HCT116 (cell line): ENCODE results near the gene CENPM. TPM values are rescaled to one million over a fixed set of nuclear protein-coding genes. Genes with fewer than 3 reads are reported as not detected.

Experiments used
- ATAC-seq: fragments of 200-7000 bp; cut with Tn5 transposase; 2 replicates; pipeline ENCODE4 v1.9.1; 2020; ENCODE audit warnings: mild to moderate bottlenecking, moderate library complexity
- Bru-seq: library from RNA; stranded (reverse); fragments of 400-500 nt; gene quantifications from one replicate; lab custom pipeline; 2021; lab: Mats Ljungman, UMichigan
- BruChase-seq, 2 experiments: library from RNA; stranded (reverse); fragments of 400-500 nt; gene quantifications; one replicate each; lab custom pipeline; 2021; lab: Mats Ljungman, UMichigan
- BruUV-seq: library from RNA; stranded (reverse); fragments of 400-500 nt; replicated peaks from 2 replicates; lab custom pipeline; 2021; lab: Mats Ljungman, UMichigan
- CTCF ChIA-PET: fragments of 300-600 bp; sonication (Branson Sonifier 250); formaldehyde crosslinking; loops from one replicate; lab custom pipeline; 2021; ENCODE audit warnings: antibody characterized with exemption; lab: Charles Lee
- POLR2A ChIA-PET: fragments of 300-600, 350-600 bp; sonication (Branson Sonifier 250); formaldehyde crosslinking; loops from one replicate; lab custom pipeline; 2021; ENCODE audit warnings: antibody characterized with exemption; lab: Charles Lee
- RAD21 ChIA-PET, 2 experiments: fragments of 300-600 bp; sonication (Branson Sonifier 250); formaldehyde crosslinking; loops; one replicate each; lab custom pipeline; 2023; ENCODE audit warnings: low total read pairs in 2 of 2; ENCODE audit not compliant: uncharacterized antibody in 2 of 2, unreplicated experiment in 2 of 2, low non-redundant PET in 1 of 2; lab: Charles Lee
- DNase-seq: peaks from one replicate; pipeline ENCODE4 v3.0.0-alpha.2; 2010; ENCODE audit warnings: low read depth, low spot score
- H2AFZ ChIP-seq: fragments of 200-600 bp; shearing (Covaris generic), sonication (generic); 2 replicates; pipeline ENCODE4 v1.6.1; 2017; ENCODE audit warnings: low read depth, mixed run types, mixed read lengths, antibody characterized with exemption, low read length; ENCODE audit not compliant: poor library complexity, severe bottlenecking
- H3K27ac ChIP-seq: 2 replicates; pipeline ENCODE4 v1.5.1; 2012; ENCODE audit warnings: low read depth, low read length
- H3K27me3 ChIP-seq: fragments of 200-600 bp; sonication (generic); 2 replicates; pipeline ENCODE4 v1.6.1; 2016; ENCODE audit warnings: mixed run types, low read length, mixed read lengths; ENCODE audit not compliant: insufficient read depth
- H3K36me3 ChIP-seq, 2 experiments: fragments of 200-500 bp in 1 of 2; fragments of 200-600 bp in 1 of 2; sonication (Bioruptor generic) in 1 of 2; sonication (generic) in 1 of 2; 2 replicates each; pipeline versions ENCODE4 v1.5.1 to v1.6.1; 2014 to 2016; ENCODE audit warnings: low read length in 2 of 2, inconsistent platforms in 1 of 2, mixed read lengths in 1 of 2, mixed run types in 1 of 2; ENCODE audit not compliant: insufficient read depth in 2 of 2, control insufficient read depth in 1 of 2
- H3K4me1 ChIP-seq, 2 experiments: fragments of 200-600 bp in 1 of 2; sonication (generic) in 1 of 2; 2 replicates each; pipeline versions ENCODE4 v1.5.1 to v1.6.1; 2012 to 2017; ENCODE audit warnings: low read length in 2 of 2, inconsistent platforms in 1 of 2, mild to moderate bottlenecking in 1 of 2, mixed read lengths in 1 of 2, mixed run types in 1 of 2, moderate library complexity in 1 of 2; ENCODE audit not compliant: insufficient read depth in 2 of 2, control insufficient read depth in 1 of 2
- H3K4me2 ChIP-seq: fragments of 200-600 bp; sonication (generic); 2 replicates; pipeline ENCODE4 v1.6.1; 2017; ENCODE audit warnings: mixed run types, low read length, mixed read lengths
- H3K4me3 ChIP-seq, 2 experiments: fragments of 200-600 bp in 1 of 2; sonication (generic) in 1 of 2; replicated peaks in 1 of 2; 2 replicates each; pipeline ENCODE4 v1.5.1; 2011 to 2016; ENCODE audit warnings: low read length in 2 of 2, control low read depth in 1 of 2, low read depth in 1 of 2, mild to moderate bottlenecking in 1 of 2, mixed read lengths in 1 of 2, mixed run types in 1 of 2
- H3K79me2 ChIP-seq: fragments of 200-600 bp; sonication (generic); 2 replicates; pipeline ENCODE4 v1.6.1; 2017; ENCODE audit warnings: mild to moderate bottlenecking, mixed run types, low read length, moderate library complexity, mixed read lengths; ENCODE audit not compliant: insufficient read depth
- H3K9ac ChIP-seq: fragments of 200-600 bp; sonication (generic); 2 replicates; pipeline ENCODE4 v1.6.1; 2016; ENCODE audit warnings: low read length, mixed read lengths
- H3K9me2 ChIP-seq: fragments of 200-600 bp; sonication (generic), shearing (Covaris generic); 2 replicates; pipeline ENCODE4 v1.6.1; 2017; ENCODE audit warnings: mixed run types, mild to moderate bottlenecking, moderate library complexity; ENCODE audit not compliant: insufficient read depth
- H3K9me3 ChIP-seq, 2 experiments: fragments of 200-500 bp in 1 of 2; fragments of 200-600 bp in 1 of 2; sonication (Bioruptor generic) in 1 of 2; sonication (generic) in 1 of 2; 2 replicates each; pipeline ENCODE4 v1.6.1; 2014 to 2017; ENCODE audit warnings: low read length in 2 of 2, mixed read lengths in 2 of 2, inconsistent platforms in 1 of 2, low read depth in 1 of 2, mild to moderate bottlenecking in 1 of 2, mixed run types in 1 of 2, moderate library complexity in 1 of 2; ENCODE audit not compliant: control insufficient read depth in 1 of 2, insufficient read depth in 1 of 2
- H4K20me1 ChIP-seq: fragments of 200-600 bp; sonication (generic), shearing (Covaris generic); 2 replicates; pipeline ENCODE4 v1.6.1; 2017; ENCODE audit warnings: mixed run types, mild to moderate bottlenecking, moderate library complexity; ENCODE audit not compliant: insufficient read depth
- CBX3 ChIP-seq: IDR thresholded peaks from 2 replicates; pipeline ENCODE4 v1.6.1; 2012; ENCODE audit warnings: low read depth
- EGR1 ChIP-seq: IDR thresholded peaks from 2 replicates; pipeline ENCODE4 v1.6.1; 2012; ENCODE audit warnings: low read depth
- POLR2A ChIP-seq: IDR thresholded peaks from 2 replicates; pipeline ENCODE4 v1.7.0; 2011; ENCODE audit warnings: borderline replicate concordance; ENCODE audit not compliant: insufficient read depth, insufficient read length; ENCODE audit errors: extremely low read depth
- POLR2AphosphoS5 ChIP-seq: IDR thresholded peaks from 2 replicates; pipeline ENCODE4 v1.6.1; 2011; ENCODE audit warnings: mild to moderate bottlenecking, low read depth, low read length, moderate library complexity
- SIN3A ChIP-seq: IDR thresholded peaks from 2 replicates; pipeline ENCODE4 v1.6.1; 2012; ENCODE audit warnings: low read depth
- SP1 ChIP-seq: IDR thresholded peaks from 2 replicates; pipeline ENCODE4 v1.6.1; 2012; ENCODE audit warnings: low read depth
- SRF ChIP-seq: IDR thresholded peaks from 2 replicates; pipeline ENCODE4 v1.6.1; 2012; ENCODE audit warnings: low read depth
- TCF7L2 ChIP-seq: IDR thresholded peaks from 2 replicates; pipeline ENCODE4 v1.7.0; 2011; ENCODE audit warnings: borderline replicate concordance, inconsistent platforms; ENCODE audit not compliant: insufficient read depth, insufficient read length; ENCODE audit errors: extremely low read depth
- ZFX ChIP-seq: fragments of 450-650 bp; IDR thresholded peaks from 2 replicates; pipeline ENCODE4 v1.6.1; 2017
- ZNF274 ChIP-seq: fragments of 200-500 bp; sonication (Bioruptor generic); IDR thresholded peaks from 2 replicates; pipeline ENCODE4 v1.6.1; 2014; ENCODE audit warnings: mild to moderate bottlenecking, low read depth, low read length, inconsistent platforms
- intact Hi-C: fragments of 100-400 bp; cut with micrococcal nuclease; formaldehyde crosslinking; loops from 2 replicates; pipeline ENCODE4 v1.10.0; 2022
- long read RNA-seq: library from polyadenylated mRNA; unstranded; transcript quantifications from one replicate; pipeline ENCODE4 v2.0.0, GENCODE V29; 2021; ENCODE audit not compliant: unreplicated experiment
- polyA plus RNA-seq: library from polyadenylated mRNA; unstranded; fragments of >200 nt; gene quantifications from 2 replicates; pipeline ENCODE4 v1.2.1, GENCODE V29; 2012; ENCODE audit warnings: missing spikeins
- total RNA-seq: library from RNA; stranded (reverse); gene quantifications from one replicate; pipeline ENCODE4 v1.2.1, GENCODE V29; 2021; ENCODE audit not compliant: unreplicated experiment
- TF ChIP-seq, protein P1 (sequence below): IDR thresholded peaks from 2 replicates; pipeline ENCODE4 v1.6.1; 2012
- TF ChIP-seq, protein P2 (sequence below): IDR thresholded peaks from 2 replicates; pipeline ENCODE4 v1.6.1; 2012; ENCODE audit warnings: low read depth

The CENPM gene, protein sequence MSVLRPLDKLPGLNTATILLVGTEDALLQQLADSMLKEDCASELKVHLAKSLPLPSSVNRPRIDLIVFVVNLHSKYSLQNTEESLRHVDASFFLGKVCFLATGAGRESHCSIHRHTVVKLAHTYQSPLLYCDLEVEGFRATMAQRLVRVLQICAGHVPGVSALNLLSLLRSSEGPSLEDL
- total RNA-seq: 44.7 TPM
- polyA plus RNA-seq: 43.0 and 61.7 TPM in 2 replicates
- Bru-seq, nascent RNA: percentile 86 among the genes with signal in this experiment
- percentile 83 among the genes with signal in this experiment for BruChase-seq, experiment 1, labeled RNA remaining after a 6-hour chase
- percentile 89 among the genes with signal in this experiment for BruChase-seq, experiment 2, labeled RNA remaining after a 2-hour chase
- long read RNA-seq, transcript CENPM-201 (6 exons, 966 nt): major isoform, 25 of 43 reads
- long read RNA-seq, partial matches to known transcripts: 8 of 43 reads
- long read RNA-seq, other reads (novel, unspliced or antisense): 5 of 43 reads

DNA sequence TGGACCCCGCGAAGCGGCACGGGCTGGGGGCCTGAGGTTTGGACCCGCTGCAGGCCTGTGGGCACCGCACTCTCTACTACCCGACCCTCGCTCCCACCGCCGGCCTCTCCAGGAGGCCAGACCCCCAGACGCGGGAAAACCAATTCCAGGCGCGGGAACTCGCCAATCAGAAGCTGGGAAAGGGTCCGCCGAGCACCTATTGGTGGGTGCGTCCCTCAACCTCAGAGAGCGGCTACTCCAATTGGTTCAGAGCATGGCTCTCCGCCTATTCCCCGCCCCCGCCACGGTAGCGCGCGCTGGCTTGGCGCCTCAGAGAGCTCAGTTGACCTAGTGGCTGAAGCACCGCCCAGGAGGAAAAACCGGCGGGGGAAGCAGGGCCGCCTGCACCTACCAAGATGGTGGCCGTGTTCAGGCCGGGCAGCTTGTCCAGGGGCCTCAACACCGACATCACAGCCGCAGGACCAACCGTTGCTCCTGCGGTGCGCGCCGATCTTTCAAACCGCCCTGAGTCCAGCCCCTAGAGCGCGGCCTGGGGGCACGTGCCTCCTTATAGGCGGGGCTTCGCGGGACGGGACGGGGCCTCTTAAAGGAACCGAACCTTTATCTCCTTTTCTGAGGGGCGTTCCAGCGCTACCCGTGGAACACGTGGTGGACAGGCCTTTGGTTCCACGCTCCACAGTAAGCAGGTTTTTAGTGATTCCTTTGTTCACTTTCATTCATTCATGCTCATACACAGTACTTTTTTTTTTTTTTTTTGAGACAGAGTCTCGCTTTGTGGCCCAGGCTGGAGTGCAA is at the start of gene CENPM:
TSS of gene CENPM (minus strand) at position 524 of the 795 bp plus-strand sequence. CDS start at position 448, 76 bp downstream.
- Histone ChIP-seq H3K9me3 (no peaks in the 10 kb centered on the region), H3K79me2 (peaks cover 45% of the 10 kb centered on the region), H3K27ac (peak within 1 kb of the TSS; percentile 86), H3K4me1 (peaks cover 14 to 41% of the 10 kb centered on the region in 2 experiments), H3K36me3 (peaks cover 24 to 28% of the 10 kb centered on the region in 2 experiments), H3K9ac (peak within 1 kb of the TSS; percentile 94), H2AFZ (peak within 1 kb of the TSS; percentile 82), H3K4me2 (peak within 1 kb of the TSS; percentile 94), H3K4me3 (peak within 1 kb of the TSS; percentile 74 to 85), H3K9me2 (no peaks in the 10 kb centered on the region), H3K27me3 (no peaks in the 10 kb centered on the region), H4K20me1 (peaks cover 4% of the 10 kb centered on the region; the same call in 1 of the 2 replicates)
- CTCF ChIA-PET: interaction anchor here (0.8 to 1.9 kb wide), 8 partner anchors 10 to 497 kb away, joined by 3 to 11 read pairs (median 4); partner anchors contain the start of genes NDUFA6 and SREBF2
- POLR2A ChIA-PET: interaction anchor here (0.7 to 1.0 kb wide), 5 partner anchors 9 to 668 kb away, joined by 3 to 4 read pairs (median 3); partner anchors contain the start of gene POLDIP3
- DNase-seq (peak; percentile 92), ATAC-seq (peak; percentile 95)
- RAD21 ChIA-PET: interaction anchor here in 1 of 2 experiments (0.7 kb wide), 1 partner anchor 114 kb away, joined by 3 read pairs; the partner anchor contains the start of gene SREBF2
- TF ChIP-seq EGR1 (peak; percentile 80), SRF (no peak), POLR2A (peak; percentile 84), POLR2AphosphoS5 (peak; percentile 66), SP1 (peak; percentile 87), SIN3A (peak; percentile 90), ZFX (peak; percentile 42; the same call in 1 of the 2 replicates), CBX3 (no peak), TCF7L2 (peak; percentile 23), ZNF274 (no peak)
- TF ChIP-seq, protein P1, sequence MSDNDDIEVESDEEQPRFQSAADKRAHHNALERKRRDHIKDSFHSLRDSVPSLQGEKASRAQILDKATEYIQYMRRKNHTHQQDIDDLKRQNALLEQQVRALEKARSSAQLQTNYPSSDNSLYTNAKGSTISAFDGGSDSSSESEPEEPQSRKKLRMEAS: peak; percentile 95
- TF ChIP-seq, protein P2, sequence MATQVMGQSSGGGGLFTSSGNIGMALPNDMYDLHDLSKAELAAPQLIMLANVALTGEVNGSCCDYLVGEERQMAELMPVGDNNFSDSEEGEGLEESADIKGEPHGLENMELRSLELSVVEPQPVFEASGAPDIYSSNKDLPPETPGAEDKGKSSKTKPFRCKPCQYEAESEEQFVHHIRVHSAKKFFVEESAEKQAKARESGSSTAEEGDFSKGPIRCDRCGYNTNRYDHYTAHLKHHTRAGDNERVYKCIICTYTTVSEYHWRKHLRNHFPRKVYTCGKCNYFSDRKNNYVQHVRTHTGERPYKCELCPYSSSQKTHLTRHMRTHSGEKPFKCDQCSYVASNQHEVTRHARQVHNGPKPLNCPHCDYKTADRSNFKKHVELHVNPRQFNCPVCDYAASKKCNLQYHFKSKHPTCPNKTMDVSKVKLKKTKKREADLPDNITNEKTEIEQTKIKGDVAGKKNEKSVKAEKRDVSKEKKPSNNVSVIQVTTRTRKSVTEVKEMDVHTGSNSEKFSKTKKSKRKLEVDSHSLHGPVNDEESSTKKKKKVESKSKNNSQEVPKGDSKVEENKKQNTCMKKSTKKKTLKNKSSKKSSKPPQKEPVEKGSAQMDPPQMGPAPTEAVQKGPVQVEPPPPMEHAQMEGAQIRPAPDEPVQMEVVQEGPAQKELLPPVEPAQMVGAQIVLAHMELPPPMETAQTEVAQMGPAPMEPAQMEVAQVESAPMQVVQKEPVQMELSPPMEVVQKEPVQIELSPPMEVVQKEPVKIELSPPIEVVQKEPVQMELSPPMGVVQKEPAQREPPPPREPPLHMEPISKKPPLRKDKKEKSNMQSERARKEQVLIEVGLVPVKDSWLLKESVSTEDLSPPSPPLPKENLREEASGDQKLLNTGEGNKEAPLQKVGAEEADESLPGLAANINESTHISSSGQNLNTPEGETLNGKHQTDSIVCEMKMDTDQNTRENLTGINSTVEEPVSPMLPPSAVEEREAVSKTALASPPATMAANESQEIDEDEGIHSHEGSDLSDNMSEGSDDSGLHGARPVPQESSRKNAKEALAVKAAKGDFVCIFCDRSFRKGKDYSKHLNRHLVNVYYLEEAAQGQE: no peak
- intact Hi-C loops: loop anchor here (5.0 kb wide), 1 partner anchor 165 kb away; no protein-coding TSS in a partner anchor
- BruUV-seq: TSS peak; percentile 67
